ENCODE data around the gene RIMKLB.
A peak's percentile ranks its signal among the peaks of the same experiment; 100 is the strongest.
"Not testable (repeated sequence)": the region's sequence is repeated elsewhere in the genome, so short reads cannot be mapped to it uniquely, and the experiment has no call there.

Gene RIMKLB

DNA sequence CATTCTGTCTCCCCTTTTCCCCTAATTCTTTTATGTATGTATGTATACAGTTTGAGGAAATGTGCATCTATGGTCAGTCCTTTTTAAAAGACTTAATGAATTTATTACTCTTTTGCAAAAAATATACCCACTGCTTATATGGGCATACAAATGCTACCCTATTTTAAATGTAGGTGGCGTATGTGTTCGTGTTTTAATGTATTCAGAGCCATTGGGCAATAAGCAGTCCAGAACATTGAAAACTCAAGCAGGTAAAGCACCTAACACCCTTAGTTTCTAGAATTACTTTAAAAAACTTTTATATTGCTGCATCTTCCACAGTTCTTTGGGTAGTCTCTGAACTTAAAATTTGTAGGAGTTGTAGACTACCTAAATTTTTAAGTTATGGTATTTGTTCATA is 82.1 kb downstream of the RIMKLB start:
- no peak for DNase-seq

DNA sequence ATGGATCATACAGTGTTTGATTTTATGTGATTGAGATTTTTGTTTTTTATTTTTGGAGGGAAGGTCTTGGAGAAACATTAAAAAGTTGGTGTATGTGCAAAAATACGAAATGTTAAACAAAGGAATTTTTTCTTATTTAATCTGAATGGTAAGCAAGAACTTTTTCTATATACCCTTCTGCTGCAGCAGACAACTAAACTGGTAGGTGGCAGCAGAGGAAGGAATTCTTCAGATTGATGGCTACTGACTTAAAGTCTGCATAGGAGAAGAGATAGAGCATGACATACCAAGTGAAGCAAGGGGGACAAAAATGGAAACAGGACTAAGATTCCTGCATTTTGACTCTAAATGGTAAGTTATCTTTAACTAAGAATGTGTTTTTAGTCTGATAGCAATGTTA is 82.6 kb downstream of the RIMKLB start:
- peak; percentile 14 for DNase-seq

DNA sequence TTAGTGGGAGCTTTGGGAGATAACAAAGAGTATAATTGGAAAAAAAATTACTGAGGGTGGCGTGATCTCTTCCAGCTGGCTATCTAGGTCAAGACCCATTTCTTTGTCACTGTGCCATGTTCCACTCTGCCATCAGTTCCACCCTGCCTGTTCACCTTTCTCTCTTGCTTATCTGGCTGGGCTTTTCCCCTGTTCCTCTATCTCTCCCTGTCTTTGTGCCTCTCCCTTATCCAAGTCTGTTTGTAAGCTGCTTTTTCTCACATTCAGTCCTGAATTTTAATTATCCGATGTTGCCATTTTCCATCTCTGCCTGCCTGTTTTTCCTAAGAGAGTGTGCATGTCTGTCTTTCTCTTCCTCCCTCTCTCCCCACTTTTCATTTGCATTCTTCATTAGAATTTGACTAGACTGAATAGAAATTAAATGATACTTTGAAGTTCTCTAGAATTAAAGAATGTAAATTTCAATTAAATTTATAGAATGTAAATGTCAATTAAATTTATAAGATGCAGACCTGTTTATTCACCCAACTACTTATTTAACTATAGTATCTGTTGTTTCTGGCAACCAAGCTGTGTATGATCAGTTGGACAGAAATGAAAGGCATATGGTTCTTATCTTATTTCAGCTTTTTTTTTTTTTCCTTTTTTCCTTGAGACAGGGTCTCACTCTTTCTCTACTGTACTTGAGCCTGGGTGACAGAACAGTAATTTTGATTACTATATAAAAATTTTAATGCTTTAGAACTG is 83.8 kb downstream of the RIMKLB start:
- no peak for DNase-seq

DNA sequence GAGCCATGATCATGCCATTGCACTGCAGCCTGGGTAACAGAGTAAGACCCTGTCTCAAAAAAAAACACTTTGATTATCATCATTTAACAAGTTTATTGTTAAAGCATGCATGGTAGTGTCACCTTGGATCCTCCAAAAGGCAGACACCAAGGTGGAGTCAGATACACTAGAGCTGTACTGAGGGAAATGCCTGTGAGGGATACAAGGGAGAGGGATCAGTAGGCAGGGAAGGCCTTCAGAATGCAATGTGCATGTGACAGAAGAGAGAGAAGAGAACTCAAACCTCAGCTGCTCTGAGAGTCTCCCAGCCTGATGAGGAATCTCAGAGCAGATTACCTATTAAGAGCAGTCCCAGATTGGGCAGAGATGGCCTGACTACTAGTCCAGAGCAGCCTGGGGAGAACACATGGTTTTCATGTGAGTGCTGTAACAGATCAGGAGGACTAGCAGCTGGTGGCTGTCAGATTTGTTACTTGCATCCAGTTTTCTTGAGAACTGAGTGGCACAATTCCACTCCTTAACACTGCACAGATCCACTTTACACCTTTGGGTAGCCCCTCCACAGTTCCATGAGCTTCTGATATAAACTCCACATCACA is 86.6 kb downstream of the RIMKLB start:
- DNase-seq, result no peak

DNA sequence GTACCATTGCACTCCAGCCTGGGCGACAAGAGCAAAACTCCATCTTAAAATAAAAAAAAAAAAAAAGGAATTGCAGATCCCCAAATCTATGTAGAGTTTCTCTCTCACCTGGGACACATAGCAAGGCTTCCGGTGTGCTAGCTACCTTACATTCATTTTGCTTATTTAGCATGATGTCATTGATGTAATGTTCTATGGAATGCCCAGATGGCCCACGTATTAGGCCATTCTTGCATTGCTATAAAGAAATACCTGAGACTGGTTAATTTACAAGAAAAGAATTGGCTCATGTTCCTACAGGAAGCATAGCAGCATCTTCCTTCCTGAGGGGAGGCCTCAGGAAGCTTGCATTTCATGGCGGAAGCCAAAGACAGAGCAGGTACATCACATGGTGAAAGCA is 87.7 kb downstream of the RIMKLB start:
- DNase-seq, result no peak

DNA sequence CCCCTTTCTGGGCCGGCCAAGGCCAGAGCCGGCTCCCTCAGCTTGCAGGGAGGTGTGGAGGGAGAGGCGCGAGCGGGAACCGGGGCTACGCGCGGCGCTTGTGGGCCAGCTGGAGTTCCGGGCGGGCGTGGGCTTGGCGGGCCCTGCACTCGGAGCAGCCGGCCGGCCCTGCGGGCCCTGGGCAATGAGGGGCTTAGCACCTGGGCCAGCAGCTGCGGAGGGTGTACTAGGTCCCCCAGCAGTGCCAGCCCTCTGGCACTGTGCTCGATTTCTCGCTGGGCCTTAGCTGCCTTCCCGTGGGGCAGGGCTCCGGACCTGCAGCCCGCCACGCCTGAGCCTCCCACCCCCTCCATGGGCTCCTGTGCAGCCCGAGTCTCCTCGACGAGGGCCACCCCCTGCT is 89.4 kb downstream of the RIMKLB start:
- not testable (repeated sequence) for DNase-seq

DNA sequence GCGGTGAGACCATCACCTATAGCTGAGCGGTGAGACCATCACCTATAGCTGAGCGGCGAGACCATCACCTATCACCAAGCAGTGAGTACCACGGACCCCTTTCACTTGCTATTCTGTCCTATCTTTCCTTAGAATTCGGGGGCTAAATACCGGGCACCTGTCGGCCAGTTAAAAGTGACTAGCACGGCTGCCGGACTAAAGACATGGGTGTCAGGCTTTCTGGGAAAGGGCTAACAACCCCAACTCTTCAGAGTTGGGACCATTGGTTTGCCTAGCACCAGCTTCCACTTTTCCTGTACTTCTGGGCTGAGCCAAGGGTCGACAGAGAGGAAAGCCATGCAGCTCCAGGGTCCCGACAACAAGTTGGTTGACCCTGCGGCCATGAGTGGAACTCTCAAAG is 90.9 kb downstream of the RIMKLB start:
- DNase-seq, result not testable (repeated sequence)

DNA sequence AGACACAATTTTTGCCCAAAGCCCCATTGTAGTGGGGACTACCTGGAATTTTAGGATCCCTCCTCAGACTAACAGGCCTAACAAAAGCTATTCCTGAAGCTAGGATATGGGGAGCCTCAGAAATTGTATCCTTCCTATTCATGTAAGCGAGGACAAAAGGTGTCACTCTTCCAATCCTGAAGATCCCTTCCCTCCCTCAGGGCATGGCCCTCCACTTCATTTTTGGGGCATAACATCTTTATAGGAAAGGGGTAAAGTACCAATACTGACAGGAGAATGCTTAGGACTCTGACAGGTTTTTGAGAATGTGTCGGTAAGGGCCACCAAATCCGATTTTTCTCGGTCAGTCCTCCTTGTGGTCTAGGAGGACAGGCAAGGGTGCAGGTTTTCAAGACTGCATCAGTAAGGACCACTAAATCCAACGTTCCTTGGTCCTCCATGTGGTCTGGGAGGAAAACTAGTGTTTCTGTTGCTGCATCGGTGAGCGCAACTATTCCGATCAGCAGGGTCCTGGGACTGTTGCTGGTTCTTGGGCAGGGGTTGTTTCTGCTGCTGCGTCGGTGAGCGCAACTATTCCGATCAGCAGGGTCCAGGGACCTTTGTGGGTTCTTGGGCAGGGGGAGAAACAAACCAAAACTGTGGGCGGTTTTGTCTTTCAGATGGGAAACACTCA is 91.7 kb downstream of the RIMKLB start:
- not testable (repeated sequence) for DNase-seq

DNA sequence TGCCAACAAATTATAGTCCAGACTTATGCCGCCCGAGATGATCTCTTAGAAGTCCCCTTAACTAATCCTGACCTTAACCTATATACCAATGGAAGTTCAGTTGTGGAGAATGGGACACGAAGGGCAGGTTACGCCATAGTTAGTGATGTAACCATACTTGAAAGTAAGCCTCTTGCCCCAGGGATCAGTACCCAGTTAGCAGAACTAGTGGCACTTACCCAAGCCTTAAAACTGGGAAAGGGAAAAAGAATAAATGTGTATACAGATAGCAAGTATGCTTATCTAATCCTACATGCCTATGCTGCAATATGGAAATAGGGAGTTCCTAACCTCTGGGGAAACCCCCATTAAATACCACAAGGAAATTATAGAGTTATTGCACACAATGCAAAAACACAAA is 95.4 kb downstream of the RIMKLB start:
- not testable (repeated sequence) for DNase-seq

DNA sequence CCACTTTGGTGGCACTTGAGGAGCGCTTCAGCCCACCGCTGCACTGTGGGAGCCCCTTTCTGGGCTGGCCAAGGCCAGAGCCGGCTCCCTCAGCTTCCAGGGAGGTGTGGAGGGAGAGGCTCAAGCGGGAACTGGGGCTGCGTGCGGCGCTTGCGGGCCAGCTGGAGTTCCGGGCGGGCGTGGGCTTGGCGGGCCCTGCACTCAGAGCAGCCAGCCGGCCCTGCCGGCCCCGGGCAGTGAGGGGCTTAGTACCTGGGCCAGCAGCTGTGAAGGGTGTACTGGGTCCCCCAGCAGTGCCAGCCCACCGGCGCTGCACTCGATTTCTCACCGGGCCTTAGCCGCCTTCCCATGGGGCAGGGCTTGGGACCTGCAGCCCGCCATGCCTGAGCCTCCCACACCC is 96.8 kb downstream of the RIMKLB start:
- not testable (repeated sequence) for DNase-seq

DNA sequence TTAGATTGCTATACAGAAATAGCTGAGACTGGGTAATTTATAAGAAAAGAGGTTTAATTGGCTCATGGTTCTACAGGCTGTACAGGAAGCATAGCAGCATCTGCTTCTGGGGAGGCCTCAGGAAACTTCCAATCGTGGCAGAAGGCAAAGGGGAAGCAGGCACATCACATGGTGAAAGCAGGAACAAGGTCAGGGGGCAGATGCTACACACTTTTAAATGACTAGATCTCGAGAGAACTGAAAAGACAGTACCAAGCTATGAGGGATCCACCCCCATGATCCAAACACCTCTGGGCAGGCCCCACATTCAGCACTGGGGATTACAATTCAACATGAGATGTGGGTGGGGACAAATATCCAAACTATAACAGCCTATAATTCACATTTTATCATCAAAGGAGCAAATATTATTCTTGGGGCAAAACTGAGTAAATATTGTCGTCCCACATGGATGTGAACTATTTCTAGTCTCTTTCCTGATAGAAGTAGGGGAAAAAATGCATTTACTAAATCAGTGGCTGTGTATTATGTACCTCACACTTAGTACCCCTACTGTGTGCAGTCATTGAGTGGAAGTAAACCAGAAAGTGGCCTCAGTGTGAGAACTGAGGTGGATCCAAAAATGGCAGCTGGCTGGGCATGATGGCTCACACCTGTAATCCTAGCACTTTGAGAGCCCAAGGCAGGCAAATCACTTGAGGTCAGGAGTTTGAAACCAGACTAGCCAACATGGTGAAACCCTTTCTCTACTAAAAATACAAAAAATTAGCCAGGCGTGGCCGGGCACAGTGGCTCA is 99.2 kb downstream of the RIMKLB start:
- DNase-seq, result no peak

DNA sequence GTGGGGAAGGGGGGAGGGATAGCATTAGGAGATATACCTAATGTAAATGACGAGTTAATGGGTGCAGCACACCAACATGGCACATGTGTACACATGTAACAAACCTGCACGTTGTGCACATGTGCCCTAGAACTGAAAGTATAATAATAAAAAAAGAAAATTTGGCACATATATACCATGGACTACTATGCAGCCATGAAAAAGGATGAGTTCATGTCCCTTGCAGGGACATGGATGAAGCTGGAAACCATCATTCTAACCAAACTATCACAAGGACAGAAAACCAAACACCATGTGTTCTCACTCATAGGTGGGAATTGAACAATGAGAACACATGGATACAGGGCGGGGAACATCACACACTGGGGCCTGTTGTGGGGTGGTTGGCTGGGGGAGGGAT is 103.4 kb downstream of the RIMKLB start:
- DNase-seq, result not testable (repeated sequence)

DNA sequence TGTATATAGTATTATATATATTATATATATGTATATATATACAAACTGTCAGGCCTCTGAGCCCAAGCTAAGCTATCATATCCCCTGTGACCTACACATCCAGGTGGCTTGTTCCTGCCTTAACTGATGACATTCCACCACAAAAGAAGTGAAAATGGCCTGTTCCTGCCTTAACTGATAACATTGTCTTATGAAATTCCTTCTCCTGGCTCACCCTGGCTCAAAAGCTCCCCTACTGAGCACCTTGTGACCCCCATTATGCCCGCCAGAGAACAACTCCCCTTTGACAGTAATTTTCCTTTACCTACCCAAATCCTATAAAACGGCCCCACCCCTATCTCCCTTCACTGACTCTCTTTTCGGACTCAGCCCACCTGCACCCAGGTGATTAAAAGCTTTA is 107.0 kb downstream of the RIMKLB start:
- DNase-seq, result not testable (repeated sequence)

DNA sequence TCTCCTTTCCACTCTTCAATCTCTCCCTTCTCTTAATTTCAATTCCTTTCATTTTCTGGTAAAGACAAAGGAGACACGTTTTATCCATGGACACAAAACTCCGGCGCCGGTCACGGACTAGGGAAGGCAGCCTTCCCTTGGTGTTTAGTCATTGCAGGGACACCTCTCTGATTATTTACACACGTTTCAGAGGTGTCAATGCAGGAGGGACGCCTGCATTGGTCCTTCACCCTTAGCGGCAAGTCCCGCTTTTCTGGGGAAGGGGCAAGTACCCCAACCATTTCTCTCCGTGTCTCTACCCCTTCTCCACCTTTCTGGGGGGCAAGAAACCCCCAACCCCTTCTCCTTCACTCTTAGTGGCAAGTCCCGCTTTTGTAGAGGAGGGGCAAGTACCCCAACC is 107.7 kb downstream of the RIMKLB start:
- not testable (repeated sequence) for DNase-seq

DNA sequence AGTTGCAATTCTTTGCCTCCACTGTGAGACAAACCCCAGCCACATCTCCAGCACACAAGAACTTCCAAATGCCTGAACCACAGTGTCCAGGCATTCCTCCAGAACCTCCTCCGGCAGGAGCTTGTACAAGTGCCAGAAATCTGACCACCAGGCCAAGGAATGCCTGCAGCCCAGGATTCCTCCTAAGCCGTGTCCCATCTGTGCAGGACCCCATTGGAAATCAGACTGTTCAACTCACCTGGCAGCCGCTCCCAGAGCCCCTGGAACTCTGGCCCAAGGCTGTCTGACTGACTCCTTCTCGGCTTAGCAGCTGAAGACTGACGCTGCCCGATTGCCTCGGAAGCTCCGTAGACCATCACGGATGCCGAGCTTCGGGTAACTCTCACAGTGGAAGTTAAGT is 109.3 kb downstream of the RIMKLB start:
- not testable (repeated sequence) for DNase-seq

DNA sequence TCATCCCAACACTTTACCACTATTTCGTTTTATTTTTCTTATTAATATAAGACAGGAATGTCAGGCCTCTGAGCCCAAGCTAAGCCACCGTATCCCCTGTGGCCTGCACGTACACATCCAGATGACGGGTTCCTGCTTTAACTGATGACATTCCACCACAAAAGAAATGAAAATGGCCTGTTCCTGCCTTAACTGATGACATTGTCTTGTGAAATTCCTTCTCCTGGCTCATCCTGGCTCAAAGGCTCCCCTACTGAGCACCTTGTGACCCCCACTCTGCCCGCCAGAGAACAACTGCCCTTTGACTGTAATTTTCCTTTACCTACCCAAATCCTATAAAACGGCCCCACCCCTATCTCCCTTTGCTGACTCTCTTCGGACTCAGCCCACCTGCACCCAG is 112.3 kb downstream of the RIMKLB start:
- DNase-seq, result not testable (repeated sequence)

DNA sequence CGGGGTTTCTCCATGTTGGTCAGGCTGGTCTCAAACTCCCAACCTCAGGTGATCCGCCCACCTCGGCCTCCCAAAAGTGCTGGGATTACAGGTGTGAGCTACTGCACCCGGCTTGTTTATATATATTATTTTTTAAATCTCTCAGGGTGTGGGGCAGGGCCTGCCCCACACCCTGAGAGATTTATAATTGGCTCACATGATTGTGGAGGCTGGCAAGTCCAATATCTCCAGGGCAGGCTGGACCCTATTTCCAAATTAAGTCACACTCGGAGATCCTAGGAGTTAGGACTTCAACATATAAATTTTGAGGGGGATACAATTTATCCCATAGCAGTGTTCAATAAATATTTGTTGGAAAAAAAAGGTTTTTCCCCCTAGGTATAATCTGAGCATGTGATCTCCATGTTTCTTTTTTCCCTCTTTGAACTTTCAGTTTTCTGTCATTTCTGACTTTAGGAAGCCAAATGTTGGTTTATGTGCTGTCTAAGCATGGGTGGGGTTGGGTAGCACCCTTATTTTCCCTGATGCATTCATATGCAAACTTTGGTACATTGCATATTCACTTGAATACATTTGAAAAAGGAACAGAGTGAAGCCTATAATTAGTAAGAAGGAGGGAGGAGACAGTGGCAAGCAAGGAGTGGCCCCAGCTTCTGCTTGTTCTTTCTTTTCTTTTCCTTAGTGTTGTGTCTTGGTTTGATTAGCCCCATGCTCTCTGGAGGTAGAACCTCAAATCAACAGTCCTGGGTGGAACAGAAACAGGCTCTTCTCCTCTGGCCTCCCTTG is 116.0 kb downstream of the RIMKLB start:
- no peak for DNase-seq

DNA sequence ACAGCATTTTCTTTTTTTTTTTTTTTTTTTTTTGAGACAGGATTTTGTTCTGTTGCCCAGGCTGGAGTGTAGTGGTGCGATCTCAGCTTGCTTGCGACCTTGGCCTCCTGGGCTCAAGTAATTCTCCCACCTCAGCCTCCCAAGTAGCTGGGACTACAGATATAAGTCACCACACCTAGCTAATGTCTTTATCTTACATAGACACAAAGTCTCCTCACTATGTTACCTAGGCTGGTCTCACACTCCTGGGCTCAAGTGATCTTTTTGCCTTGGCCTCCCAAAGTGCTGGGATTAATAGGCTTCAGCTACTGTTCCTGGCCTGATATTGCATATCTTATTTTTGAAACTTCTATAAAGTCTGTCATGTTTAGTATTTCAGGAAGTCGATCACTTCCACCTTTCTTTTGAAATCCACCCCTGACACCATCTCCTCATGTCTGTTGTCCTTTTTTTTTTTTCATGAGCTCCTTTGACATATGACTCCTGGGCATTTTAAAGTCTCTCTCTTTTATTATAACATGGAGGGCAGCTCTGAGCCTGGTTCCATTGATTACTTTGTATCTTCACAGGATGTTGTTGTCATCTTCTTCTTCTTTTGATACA is 118.8 kb downstream of the RIMKLB start:
- no peak for DNase-seq

DNA sequence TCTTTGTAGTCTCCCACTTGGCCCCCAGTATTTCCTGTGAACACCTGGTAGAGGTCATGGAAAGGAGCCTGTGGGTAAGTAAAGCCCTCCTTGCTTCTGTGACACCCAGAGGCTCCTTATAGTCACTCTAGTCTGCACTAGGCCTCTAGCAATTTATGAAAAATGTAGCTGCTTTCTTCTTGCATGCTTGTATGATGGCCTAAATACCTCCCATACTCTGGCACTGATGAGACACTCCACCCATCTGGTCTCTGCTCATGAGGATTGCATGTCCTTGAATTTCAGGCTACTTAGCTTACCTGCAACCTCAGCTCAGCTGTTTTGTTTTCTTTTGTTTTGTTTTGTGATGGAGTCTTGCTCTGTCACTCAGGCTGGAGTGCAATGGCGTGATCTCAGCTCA is 120.1 kb downstream of the RIMKLB start:
- no peak for DNase-seq

DNA sequence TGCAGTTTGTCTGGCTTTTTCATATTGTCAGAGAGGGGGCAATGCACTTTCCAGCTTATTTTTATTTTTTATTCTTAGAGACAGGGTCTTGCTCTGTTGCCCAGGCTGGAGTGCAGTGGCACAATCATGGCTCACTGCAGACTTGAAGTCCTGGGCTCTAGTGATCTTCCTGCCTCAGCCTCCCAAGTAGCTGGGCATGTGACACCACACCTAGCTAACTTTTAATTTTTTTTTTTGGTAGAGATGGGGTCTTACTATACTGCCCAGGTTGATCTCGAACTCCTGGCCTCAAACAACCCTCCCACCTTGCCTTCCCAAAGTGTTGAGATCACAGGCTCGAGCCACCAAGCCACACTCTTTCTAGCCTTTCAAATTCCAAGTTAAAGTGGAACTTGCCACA is 120.7 kb downstream of the RIMKLB start:
- DNase-seq, result no peak

DNA sequence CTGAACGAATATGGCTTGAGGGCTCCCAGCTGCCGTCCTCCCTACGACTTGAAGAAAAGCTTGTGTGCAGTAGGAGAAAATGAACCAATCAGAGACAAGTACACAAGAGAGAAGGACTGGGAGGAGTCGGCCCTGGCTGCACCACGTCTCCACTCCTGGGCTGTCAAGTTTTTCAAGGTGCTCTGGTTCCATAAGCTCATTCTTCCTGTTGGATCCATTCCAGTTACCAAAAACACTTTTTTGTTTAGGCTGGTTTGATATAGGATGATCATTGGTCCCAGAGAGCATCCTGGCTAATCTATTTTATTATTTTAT is 121.8 kb downstream of the RIMKLB start:
- no peak for DNase-seq

DNA sequence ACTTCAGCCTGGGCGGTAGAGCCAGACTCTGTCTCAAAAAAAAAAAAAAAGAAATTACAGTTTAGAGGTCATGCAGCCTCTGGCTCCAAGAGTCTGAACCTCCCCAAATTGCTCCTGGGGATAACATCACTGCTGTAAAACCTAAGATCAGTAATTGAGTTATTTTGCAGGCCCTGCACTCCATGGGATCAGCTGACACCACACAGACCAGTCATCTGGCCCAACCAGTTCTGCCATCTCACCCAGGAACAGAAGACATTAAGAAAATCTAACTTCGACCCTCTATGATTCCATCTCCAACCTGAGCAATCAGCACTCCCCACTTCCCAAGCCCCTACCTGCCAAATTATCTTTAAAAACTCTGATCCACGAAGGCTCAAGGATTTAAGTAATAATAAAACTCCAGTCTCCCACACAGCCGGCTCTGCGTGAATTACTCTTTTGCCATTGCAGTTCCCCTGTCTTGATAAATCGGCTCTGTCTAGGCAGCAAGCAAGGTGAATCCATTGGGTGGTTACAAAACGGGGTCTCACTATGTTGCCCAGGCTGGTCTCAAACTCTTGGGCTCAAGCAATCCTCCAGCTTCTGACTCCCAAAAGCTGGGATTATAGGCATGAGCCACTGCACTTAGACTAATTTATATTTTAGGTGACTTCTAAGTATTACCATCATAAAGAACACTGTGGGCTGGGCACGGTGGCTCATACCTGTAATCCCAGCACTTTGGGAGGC is 123.1 kb downstream of the RIMKLB start:
- not testable (repeated sequence) for DNase-seq
